ENCODE data around the gene GVQW3. TPM values are rescaled to one million over a fixed set of nuclear protein-coding genes. Genes with fewer than 3 reads are reported as not detected.

The GVQW3 gene
- total RNA-seq, 1 donor from 2014 or later: 3.9 TPM

- Mint-ChIP-seq H3K36me3 (ENCODE audit: low read depth) (peaks cover 17% of the 10 kb centered on the region), H3K4me3 (ENCODE audit: unreplicated experiment) (no peak overlapping the region), H3K27ac (ENCODE audit: unreplicated experiment) (no peak overlapping the region)
These were observed 72.1 kb downstream of the GVQW3 start for GRCh38 chr11:76453248-76453647.

GRCh38 chr11:76455331-76455730, 74.2 kb downstream of the GVQW3 start:
- no peak for DNase-seq (ENCODE audit: low spot score)
- H3K36me3 Mint-ChIP-seq (ENCODE audit: low read depth): peaks cover 17% of the 10 kb centered on the region
- TF ChIP-seq CTCF (IDR thresholded peaks at IDR 0.05): no peak
- no peak overlapping the region for H3K4me3 Mint-ChIP-seq (ENCODE audit: unreplicated experiment)
- H3K27ac Mint-ChIP-seq (ENCODE audit: unreplicated experiment): peak overlapping the region; percentile 68
- H3K4me1 Mint-ChIP-seq (ENCODE audit: low read depth): peaks cover 16% of the 10 kb centered on the region
- no peaks in the 10 kb centered on the region for H3K9me3 Mint-ChIP-seq (ENCODE audit: low read depth)
- H3K27me3 Mint-ChIP-seq (ENCODE audit: low read depth): no peaks in the 10 kb centered on the region

More at GRCh38 chr11:76453248-76453647, 72.1 kb downstream of the GVQW3 start:
- TF ChIP-seq CTCF (IDR thresholded peaks at IDR 0.05): no peak
- H3K4me1 Mint-ChIP-seq (ENCODE audit: low read depth): peaks cover 16% of the 10 kb centered on the region
- H3K9me3 Mint-ChIP-seq (ENCODE audit: low read depth): no peaks in the 10 kb centered on the region
- H3K27me3 Mint-ChIP-seq (ENCODE audit: low read depth): no peaks in the 10 kb centered on the region
- DNase-seq (ENCODE audit: low spot score): no peak

- Mint-ChIP-seq H3K4me3 (ENCODE audit: unreplicated experiment) (no peak overlapping the region), H3K4me1 (ENCODE audit: low read depth) (peaks cover 19% of the 10 kb centered on the region), H3K36me3 (ENCODE audit: low read depth) (peaks cover 17% of the 10 kb centered on the region), H3K9me3 (ENCODE audit: low read depth) (no peaks in the 10 kb centered on the region), H3K27me3 (ENCODE audit: low read depth) (no peaks in the 10 kb centered on the region), H3K27ac (ENCODE audit: unreplicated experiment) (peak overlapping the region; percentile 68)
- no peak for TF ChIP-seq CTCF (IDR thresholded peaks at IDR 0.05)
- no peak for DNase-seq (ENCODE audit: low spot score)
These were observed 74.8 kb downstream of the GVQW3 start for GRCh38 chr11:76455931-76456330.

GRCh38 chr11:76456571-76456970, 75.4 kb downstream of the GVQW3 start:
- no peak for TF ChIP-seq CTCF (IDR thresholded peaks at IDR 0.05)
- H3K27ac Mint-ChIP-seq (ENCODE audit: unreplicated experiment): no peak overlapping the region
- H3K4me1 Mint-ChIP-seq (ENCODE audit: low read depth): peaks cover 23% of the 10 kb centered on the region
- H3K27me3 Mint-ChIP-seq (ENCODE audit: low read depth): no peaks in the 10 kb centered on the region
- H3K4me3 Mint-ChIP-seq (ENCODE audit: unreplicated experiment): no peak overlapping the region
- no peak for DNase-seq (ENCODE audit: low spot score)
- no peaks in the 10 kb centered on the region for H3K9me3 Mint-ChIP-seq (ENCODE audit: low read depth)
- H3K36me3 Mint-ChIP-seq (ENCODE audit: low read depth): peaks cover 16% of the 10 kb centered on the region

Other genes with a start within 250 kb of the GVQW3 start
- gene WNT11, start 174.8 kb upstream of the GVQW3 start, total RNA-seq: 20.7 to 69.4 TPM (median 24.5 TPM) in 3 replicates
- 30.1 to 32.8 TPM (median 31.7 TPM) in 3 replicates for gene THAP12, start 191 bp upstream of the GVQW3 start, total RNA-seq
- 16.6 to 21.9 TPM (median 17.1 TPM) in 3 replicates for gene EMSY, start 63.7 kb downstream of the GVQW3 start, total RNA-seq